ENCODE measurements around the gene NECTIN2.

The NECTIN2 gene

GRCh38 chr19:44927746-44928145 lies 81.6 kb downstream of the NECTIN2 start:
- TF ChIP-seq SIN3A (IDR thresholded peaks at IDR 0.05; ENCODE audit: borderline replicate concordance, insufficient read depth, low read length) (no peak), REST (IDR thresholded peaks at IDR 0.05; ENCODE audit: insufficient read depth in 1 of 2, low read depth in 2 of 2, low read length in 2 of 2) (no peak), FOXP2 (optimal IDR thresholded peaks at IDR 0.05; ENCODE audit: borderline replicate concordance, extremely low read depth, extremely low read length, insufficient read depth) (no peak), TAF1 (IDR thresholded peaks at IDR 0.05; ENCODE audit: borderline replicate concordance, insufficient read depth, low read length) (no peak), POLR2AphosphoS5 (IDR thresholded peaks at IDR 0.05; ENCODE audit: low read depth, low read length) (no peak)

- no peak for TF ChIP-seq REST (IDR thresholded peaks at IDR 0.05; ENCODE audit: insufficient read depth in 1 of 2, low read depth in 2 of 2, low read length in 2 of 2)
- no peak for TF ChIP-seq SIN3A (IDR thresholded peaks at IDR 0.05; ENCODE audit: borderline replicate concordance, insufficient read depth, low read length)
- no peak for TF ChIP-seq POLR2AphosphoS5 (IDR thresholded peaks at IDR 0.05; ENCODE audit: low read depth, low read length)
- TF ChIP-seq TAF1 (IDR thresholded peaks at IDR 0.05; ENCODE audit: borderline replicate concordance, insufficient read depth, low read length), result no peak
- TF ChIP-seq FOXP2 (optimal IDR thresholded peaks at IDR 0.05; ENCODE audit: borderline replicate concordance, extremely low read depth, extremely low read length, insufficient read depth), result no peak
These were observed 84.0 kb downstream of the NECTIN2 start for GRCh38 chr19:44930088-44930487.

GRCh38 chr19:44931541-44931940 lies 85.4 kb downstream of the NECTIN2 start:
- TF ChIP-seq TAF1 (IDR thresholded peaks at IDR 0.05; ENCODE audit: borderline replicate concordance, insufficient read depth, low read length) (no peak), SIN3A (IDR thresholded peaks at IDR 0.05; ENCODE audit: borderline replicate concordance, insufficient read depth, low read length) (no peak), REST (IDR thresholded peaks at IDR 0.05; ENCODE audit: insufficient read depth in 1 of 2, low read depth in 2 of 2, low read length in 2 of 2) (no peak), POLR2AphosphoS5 (IDR thresholded peaks at IDR 0.05; ENCODE audit: low read depth, low read length) (no peak), FOXP2 (optimal IDR thresholded peaks at IDR 0.05; ENCODE audit: borderline replicate concordance, extremely low read depth, extremely low read length, insufficient read depth) (no peak)
